ENCODE measurements around the gene F10.
A peak's percentile ranks its signal among the peaks of the same experiment; 100 is the strongest.

Gene F10

GRCh38 chr13:113168211-113168610 is 45.6 kb downstream of the F10 start:
- DNase-seq (ENCODE audit: low read depth): no peak
- TF ChIP-seq CTCF (IDR thresholded peaks at IDR 0.05; ENCODE audit: control insufficient read depth, extremely low read depth, insufficient read depth): no peak
- no peak overlapping the region for H3K4me3 ChIP-seq (ENCODE audit: low read depth, low read length)

DNA sequence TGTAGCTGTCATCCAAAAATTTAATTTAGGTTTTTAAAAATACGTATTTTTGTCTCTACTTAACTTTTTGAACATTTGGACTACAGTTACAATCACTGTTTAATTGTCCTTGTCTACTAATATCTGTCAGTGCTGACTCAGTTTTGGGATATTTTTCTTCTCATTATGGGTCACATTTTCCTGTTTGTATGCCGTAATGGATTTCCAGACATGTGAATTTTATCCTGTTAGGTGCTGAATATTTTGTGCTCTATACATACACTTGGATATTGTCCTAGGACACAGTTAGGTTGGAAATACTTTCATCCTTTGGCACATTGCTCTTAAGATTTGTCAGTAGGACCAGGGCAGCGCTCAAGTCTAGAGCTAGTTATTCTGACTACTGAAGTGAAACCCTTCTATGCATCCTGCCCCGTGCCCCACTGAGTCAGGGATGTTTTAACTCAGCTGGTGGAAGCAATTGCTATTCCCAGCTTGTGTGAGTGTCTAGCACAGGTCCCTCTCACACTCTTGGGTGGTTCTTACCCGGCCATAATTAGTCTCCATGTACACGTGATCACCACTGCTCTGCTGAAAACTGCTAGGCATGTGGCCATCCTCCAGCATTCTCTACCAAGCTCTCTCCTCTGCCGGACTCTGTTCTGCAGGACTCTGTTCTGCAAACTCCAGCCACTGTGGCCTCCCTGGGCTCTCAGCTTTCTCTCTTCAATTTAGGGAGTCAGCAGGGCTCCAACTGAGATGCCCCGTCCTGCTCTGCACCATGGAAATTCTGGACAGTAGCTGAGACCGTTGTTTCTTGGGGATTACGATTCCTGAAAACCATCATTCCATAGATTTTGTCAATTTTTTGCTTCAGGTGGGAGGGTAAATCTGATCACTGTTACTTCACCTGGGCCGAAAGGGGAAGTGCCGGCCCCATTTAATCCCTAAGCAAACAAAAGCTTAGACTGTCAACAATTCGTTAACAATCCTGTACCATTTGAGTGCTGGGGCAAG is 47.0 kb downstream of the F10 start:
- DNase-seq (ENCODE audit: low read depth): no peak
- H3K4me3 ChIP-seq (ENCODE audit: low read depth, low read length): no peak overlapping the region
- no peak for TF ChIP-seq CTCF (IDR thresholded peaks at IDR 0.05; ENCODE audit: control insufficient read depth, extremely low read depth, insufficient read depth)

DNA sequence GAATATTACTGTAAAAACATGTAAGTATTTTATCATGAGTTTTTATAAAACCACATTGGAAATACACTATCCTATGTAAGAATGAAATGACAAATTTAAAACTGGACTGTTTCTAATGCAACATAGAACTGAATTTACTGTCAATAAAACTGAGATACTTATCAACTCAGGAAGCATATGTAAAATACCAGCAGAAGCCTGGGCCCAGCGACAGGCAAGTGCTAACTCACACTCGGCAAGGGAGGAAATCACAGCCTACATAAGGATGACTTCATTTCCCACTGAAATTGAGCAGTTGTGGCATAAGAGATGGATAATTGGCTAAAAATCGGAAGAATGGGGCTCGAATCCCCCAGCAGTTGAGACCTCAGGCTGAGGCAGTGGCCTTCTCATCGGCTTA is 47.9 kb downstream of the F10 start:
- H3K4me3 ChIP-seq (ENCODE audit: low read depth, low read length): no peak overlapping the region
- DNase-seq (ENCODE audit: low read depth): peak; percentile 44
- no peak for TF ChIP-seq CTCF (IDR thresholded peaks at IDR 0.05; ENCODE audit: control insufficient read depth, extremely low read depth, insufficient read depth)

DNA sequence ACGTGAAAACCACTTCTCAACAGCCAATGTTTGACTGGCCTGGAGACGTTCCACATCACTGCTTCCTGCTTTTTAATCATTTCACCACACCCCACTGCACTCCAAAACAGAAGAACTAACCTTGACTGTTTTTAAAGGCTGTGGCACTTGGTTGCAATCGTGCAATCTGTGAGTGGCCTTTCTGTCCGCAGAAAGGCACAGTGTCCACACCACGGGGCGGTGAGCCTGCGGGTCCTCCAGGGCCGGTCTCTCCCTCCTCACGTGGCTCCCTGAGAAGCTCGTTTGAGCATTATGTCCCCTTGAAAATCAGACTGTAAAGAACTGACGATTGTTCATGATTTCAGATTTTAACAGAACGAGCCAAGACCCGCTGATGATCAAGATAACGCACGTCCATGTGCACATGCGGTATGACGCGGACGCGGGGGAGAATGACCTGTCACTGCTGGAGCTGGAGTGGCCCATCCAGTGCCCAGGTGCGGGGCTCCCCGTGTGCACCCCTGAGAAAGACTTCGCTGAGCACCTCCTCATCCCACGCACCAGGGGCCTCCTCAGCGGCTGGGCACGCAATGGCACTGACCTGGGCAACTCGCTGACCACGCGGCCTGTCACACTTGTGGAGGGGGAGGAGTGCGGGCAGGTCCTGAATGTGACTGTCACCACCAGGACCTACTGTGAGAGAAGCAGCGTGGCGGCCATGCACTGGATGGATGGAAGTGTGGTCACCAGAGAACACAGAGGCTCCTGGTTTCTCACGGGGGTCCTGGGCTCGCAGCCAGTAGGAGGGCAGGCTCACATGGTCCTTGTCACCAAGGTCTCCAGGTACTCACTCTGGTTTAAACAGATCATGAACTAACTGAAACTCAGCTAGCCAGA is 48.9 kb downstream of the F10 start:
- DNase-seq (ENCODE audit: low read depth): no peak
- no peak for TF ChIP-seq CTCF (IDR thresholded peaks at IDR 0.05; ENCODE audit: control insufficient read depth, extremely low read depth, insufficient read depth)
- no peak overlapping the region for H3K4me3 ChIP-seq (ENCODE audit: low read depth, low read length)

DNA sequence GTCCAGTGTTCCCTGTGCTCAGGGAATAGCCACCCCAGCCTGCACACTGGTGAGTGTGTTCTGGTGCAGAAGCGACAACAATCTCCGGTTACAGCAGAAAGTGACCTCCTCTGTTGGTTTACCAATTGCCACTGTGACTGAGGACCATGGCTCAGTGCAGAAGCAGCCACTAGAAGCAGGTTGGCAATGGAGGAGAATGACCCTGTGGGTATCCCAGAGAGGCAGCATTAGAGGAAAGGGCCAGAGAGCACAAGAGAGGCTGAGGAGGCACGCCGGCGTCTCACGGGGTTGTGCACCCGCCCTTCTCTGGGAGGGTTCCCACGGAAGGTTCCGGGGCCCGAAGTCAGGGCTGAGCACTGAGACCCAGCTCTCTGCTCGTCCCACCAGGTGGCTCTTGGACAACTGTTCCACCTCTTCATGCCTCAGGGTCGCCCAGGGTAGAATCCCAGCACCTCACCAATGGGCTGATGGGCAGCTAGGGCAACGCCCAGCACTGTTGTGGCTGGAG is 49.9 kb downstream of the F10 start:
- TF ChIP-seq CTCF (IDR thresholded peaks at IDR 0.05; ENCODE audit: control insufficient read depth, extremely low read depth, insufficient read depth): no peak
- H3K4me3 ChIP-seq (ENCODE audit: low read depth, low read length): no peak overlapping the region
- DNase-seq (ENCODE audit: low read depth): no peak

- no peak for TF ChIP-seq CTCF (IDR thresholded peaks at IDR 0.05; ENCODE audit: control insufficient read depth, extremely low read depth, insufficient read depth)
- no peak for DNase-seq (ENCODE audit: low read depth)
- no peak overlapping the region for H3K4me3 ChIP-seq (ENCODE audit: low read depth, low read length)
Measured at GRCh38 chr13:113176280-113176679, 53.7 kb downstream of the F10 start.

Data from LNCaP clone FGC (cell line).